Vagina (tissue), 2 donors: Measurements from ENCODE around the gene DIRAS1. TPM values are rescaled to one million over a fixed set of nuclear protein-coding genes. Genes with fewer than 3 reads are reported as not detected.
"Not testable (repeated sequence)": the region's sequence is repeated elsewhere in the genome, so short reads cannot be mapped to it uniquely, and the experiment has no call there.

ENCODE experiments used
- DNase-seq, 2 donors: peaks; one replicate each; pipeline ENCODE4 v3.0.0-alpha.2; 2017; ENCODE audit errors: extremely low spot score in 2 of 2
- H3K27ac ChIP-seq: fragments of 200-600 bp; sonication (generic); one replicate; pipeline ENCODE4 v1.5.1; 2019
- H3K27me3 ChIP-seq: fragments of 200-600 bp; sonication (generic); one replicate; pipeline ENCODE4 v1.5.1; 2019
- H3K36me3 ChIP-seq, 2 donors: fragments of 200-600 bp; sonication (generic); one replicate each; pipeline ENCODE4 v1.5.1; 2017 to 2019
- H3K4me1 ChIP-seq: fragments of 200-600 bp; sonication (generic); one replicate; pipeline ENCODE4 v1.5.1; 2019
- H3K4me3 ChIP-seq, 2 donors: fragments of 200-600 bp; sonication (generic); 1 replicate in 1 of 2; 2 replicates in 1 of 2; pipeline ENCODE4 v1.5.1; 2016 to 2019
- H3K9me3 ChIP-seq: fragments of 200-600 bp; sonication (generic); one replicate; pipeline ENCODE4 v1.5.1; 2019
- POLR2A ChIP-seq, 2 donors: fragments of 450-650 bp; IDR thresholded peaks; one replicate each; pipeline ENCODE4 v1.6.1; 2017; ENCODE audit warnings: antibody characterized with exemption in 2 of 2, mild to moderate bottlenecking in 2 of 2, moderate library complexity in 2 of 2
- POLR2AphosphoS5 ChIP-seq, 2 donors: sonication (generic); formaldehyde crosslinking; IDR thresholded peaks; one replicate each; pipeline ENCODE4 v1.9.0; 2017; ENCODE audit warnings: antibody characterized with exemption in 2 of 2, mild to moderate bottlenecking in 2 of 2, low read depth in 1 of 2; ENCODE audit not compliant: insufficient read depth in 1 of 2
- intact Hi-C: fragments of 100-400 bp; cut with DNase I; formaldehyde crosslinking; loops from one replicate; pipeline ENCODE4 v1.15.1; 2023
- total RNA-seq: library from RNA; depleted of rRNA; stranded (reverse); fragments of >200 nt; gene quantifications from one replicate; pipeline ENCODE4 v1.2.3, GENCODE V29; 2016
- TF ChIP-seq, protein P1 (sequence below), 3 experiments: fragments of 450-650 bp in 2 of 3; fragments of 200-600 bp in 1 of 3; sonication (generic) in 1 of 3; IDR thresholded peaks; one replicate each; pipeline ENCODE4 v1.5.1; 2017 to 2019; ENCODE audit warnings: antibody characterized with exemption in 3 of 3, mild to moderate bottlenecking in 2 of 3, moderate library complexity in 2 of 3

The DIRAS1 gene
- total RNA-seq, 1 donor from 2014 or later: 2.0 TPM

DNA sequence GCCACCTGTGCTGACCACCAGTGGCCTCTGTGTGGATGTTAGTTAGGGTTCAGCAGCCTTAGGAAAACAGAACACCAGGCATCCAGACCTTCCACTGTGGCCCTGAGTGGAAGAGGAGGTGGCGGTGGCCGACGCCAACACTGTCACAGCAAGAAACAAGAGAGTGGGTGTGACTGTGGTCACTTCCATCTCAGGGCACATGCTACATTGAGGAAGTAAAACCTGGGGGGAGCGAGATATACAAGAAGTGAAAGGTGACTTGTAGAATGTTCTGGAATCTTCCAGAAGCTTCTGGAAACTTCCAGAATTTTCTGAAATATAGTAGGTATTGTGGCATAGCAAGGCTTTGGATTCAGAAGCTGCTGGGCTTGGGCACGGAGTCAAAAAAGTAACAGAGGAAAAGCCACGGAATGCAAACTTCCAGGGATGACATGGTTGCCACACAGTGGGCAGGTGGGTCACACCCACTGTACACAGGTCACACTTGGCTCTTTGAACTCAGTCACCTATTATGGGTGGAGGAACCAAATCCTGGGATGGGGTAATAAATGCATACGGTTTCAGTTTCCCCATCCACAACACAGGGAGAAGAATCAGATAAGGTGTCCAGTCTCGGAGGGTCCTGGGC lies 43.0 kb downstream of the DIRAS1 start:
- DNase-seq: no peak
- intact Hi-C loops: no loop called here
- Histone ChIP-seq H3K27me3 (no peaks in the 10 kb centered on the region), H3K36me3 (no peaks in the 10 kb centered on the region), H3K27ac (no peak overlapping the region), H3K4me3 (no peak overlapping the region), H3K4me1 (no peaks in the 10 kb centered on the region), H3K9me3 (no peaks in the 10 kb centered on the region)
- TF ChIP-seq POLR2AphosphoS5 (IDR thresholded peaks at IDR 0.05; ENCODE audit: insufficient read depth in 1 of 2, low read depth in 1 of 2): no peak
- TF ChIP-seq POLR2A (IDR thresholded peaks at IDR 0.05): no peak
- TF ChIP-seq, protein P1, sequence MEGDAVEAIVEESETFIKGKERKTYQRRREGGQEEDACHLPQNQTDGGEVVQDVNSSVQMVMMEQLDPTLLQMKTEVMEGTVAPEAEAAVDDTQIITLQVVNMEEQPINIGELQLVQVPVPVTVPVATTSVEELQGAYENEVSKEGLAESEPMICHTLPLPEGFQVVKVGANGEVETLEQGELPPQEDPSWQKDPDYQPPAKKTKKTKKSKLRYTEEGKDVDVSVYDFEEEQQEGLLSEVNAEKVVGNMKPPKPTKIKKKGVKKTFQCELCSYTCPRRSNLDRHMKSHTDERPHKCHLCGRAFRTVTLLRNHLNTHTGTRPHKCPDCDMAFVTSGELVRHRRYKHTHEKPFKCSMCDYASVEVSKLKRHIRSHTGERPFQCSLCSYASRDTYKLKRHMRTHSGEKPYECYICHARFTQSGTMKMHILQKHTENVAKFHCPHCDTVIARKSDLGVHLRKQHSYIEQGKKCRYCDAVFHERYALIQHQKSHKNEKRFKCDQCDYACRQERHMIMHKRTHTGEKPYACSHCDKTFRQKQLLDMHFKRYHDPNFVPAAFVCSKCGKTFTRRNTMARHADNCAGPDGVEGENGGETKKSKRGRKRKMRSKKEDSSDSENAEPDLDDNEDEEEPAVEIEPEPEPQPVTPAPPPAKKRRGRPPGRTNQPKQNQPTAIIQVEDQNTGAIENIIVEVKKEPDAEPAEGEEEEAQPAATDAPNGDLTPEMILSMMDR (IDR thresholded peaks at IDR 0.05): no peak

DNA sequence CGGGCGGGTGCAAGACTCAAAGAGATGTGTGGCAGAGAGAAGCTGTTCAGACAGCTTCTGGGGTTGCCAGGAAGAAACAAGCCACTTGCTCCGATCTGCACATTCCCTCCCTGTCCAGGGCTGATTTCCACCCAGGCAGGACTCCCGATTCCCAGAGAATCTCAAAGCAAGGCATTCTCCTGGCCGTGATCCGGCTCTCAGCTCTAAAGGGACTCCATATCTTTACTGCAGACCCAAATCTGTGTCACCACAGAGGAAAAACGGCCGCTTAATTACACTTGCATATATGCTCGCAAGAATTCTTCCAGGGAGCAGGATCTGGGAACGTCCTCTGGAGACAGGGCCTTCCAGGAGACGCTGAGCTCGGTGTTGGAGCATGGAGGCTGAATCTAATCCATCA lies 44.3 kb downstream of the DIRAS1 start:
- DNase-seq: no peak
- no peaks in the 10 kb centered on the region for H3K4me1 ChIP-seq
- no peak overlapping the region for H3K4me3 ChIP-seq
- H3K27me3 ChIP-seq: no peaks in the 10 kb centered on the region
- intact Hi-C loops: no loop called here
- H3K27ac ChIP-seq: no peak overlapping the region
- H3K36me3 ChIP-seq: no peaks in the 10 kb centered on the region
- no peak for TF ChIP-seq POLR2AphosphoS5 (IDR thresholded peaks at IDR 0.05; ENCODE audit: insufficient read depth in 1 of 2, low read depth in 1 of 2)
- TF ChIP-seq, protein P1 (IDR thresholded peaks at IDR 0.05): no peak
- H3K9me3 ChIP-seq: no peaks in the 10 kb centered on the region

DNA sequence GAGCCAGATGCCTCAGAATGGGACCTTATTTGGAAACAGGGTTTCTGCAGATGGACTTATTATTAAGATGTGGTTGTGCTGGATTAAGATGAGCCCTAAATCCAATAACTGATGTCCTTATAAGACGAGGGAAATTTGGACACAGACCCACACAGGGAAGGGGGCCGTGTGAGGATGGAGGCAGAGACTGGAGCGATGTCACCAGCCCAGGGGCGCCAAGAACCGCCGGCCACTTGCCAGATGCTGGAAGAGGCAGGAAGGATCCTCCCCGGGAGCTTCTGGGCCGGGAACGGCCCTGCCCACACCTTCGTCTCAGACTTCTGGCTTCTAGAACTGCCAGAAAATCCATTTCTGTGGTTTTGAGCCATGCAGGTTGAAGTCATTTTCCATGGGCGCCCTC lies 45.3 kb downstream of the DIRAS1 start:
- H3K4me3 ChIP-seq: no peak overlapping the region
- TF ChIP-seq POLR2A (IDR thresholded peaks at IDR 0.05) (no peak), POLR2AphosphoS5 (IDR thresholded peaks at IDR 0.05; ENCODE audit: insufficient read depth in 1 of 2, low read depth in 1 of 2) (no peak)
- TF ChIP-seq, protein P1 (IDR thresholded peaks at IDR 0.05): no peak

DNA sequence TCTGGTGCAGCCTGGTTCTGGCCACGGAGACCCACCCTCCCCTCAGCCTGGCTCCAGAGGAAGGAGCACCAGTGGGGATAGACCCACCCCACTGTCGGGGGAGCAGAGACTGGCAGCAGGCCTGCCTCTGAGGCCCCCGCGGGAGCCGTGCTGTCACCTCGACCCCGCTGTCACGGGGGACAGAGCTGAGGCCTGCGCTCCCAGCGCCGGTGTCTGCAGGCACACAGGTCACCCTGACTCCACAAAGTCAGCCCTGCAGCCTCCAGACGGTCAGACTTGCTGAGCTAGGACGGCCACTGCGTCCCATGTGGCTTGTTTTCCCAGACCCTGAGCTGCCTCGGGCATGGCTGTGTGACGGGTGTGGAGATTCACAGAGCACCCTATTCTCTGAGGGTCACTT lies 51.0 kb downstream of the DIRAS1 start:
- H3K4me1 ChIP-seq: no peaks in the 10 kb centered on the region
- TF ChIP-seq POLR2AphosphoS5 (IDR thresholded peaks at IDR 0.05; ENCODE audit: insufficient read depth in 1 of 2, low read depth in 1 of 2) (no peak), POLR2A (IDR thresholded peaks at IDR 0.05) (no peak)
- TF ChIP-seq, protein P1 (IDR thresholded peaks at IDR 0.05): no peak
- DNase-seq: no peak
- H3K9me3 ChIP-seq: no peaks in the 10 kb centered on the region
- H3K27me3 ChIP-seq: no peaks in the 10 kb centered on the region
- no peak overlapping the region for H3K27ac ChIP-seq
- H3K4me3 ChIP-seq: no peak overlapping the region
- H3K36me3 ChIP-seq: no peaks in the 10 kb centered on the region
- intact Hi-C loops: no loop called here

More for the DNA sequence above, 45.3 kb downstream of the DIRAS1 start:
- no peak for DNase-seq
- Histone ChIP-seq H3K27ac (no peak overlapping the region), H3K27me3 (no peaks in the 10 kb centered on the region), H3K4me1 (no peaks in the 10 kb centered on the region), H3K36me3 (no peaks in the 10 kb centered on the region), H3K9me3 (no peaks in the 10 kb centered on the region)
- intact Hi-C loops: no loop called here

DNA sequence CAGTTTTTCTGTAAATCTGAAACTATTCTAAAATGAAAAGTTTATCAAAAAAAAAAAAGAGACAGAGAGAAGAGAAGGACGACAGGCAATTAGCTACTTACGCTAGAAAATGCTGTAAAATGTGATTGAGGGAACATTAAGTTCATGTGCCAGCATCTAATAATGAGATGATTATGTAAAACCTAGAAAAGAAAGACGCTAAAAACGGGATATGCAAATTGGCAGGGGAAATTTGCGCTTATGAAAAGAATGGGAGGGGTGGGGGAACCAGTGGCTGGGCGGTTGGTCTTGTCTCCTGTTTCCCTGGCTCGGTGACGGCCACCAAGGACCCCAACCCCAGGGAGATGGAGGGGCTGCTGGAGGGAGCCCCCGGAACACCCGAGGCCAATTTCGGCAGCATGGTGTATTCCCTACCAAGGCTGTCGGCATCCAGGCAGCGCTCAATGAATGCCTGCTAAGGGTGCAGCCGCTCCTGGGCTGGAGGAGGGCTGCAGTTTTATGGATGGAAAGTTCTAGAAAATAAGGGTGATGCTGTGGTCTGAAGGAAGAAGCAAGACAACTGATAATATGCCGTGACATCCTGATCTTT lies 52.9 kb downstream of the DIRAS1 start:
- H3K27ac ChIP-seq: no peak overlapping the region
- H3K4me1 ChIP-seq: no peaks in the 10 kb centered on the region
- no peaks in the 10 kb centered on the region for H3K27me3 ChIP-seq
- TF ChIP-seq POLR2A (IDR thresholded peaks at IDR 0.05) (no peak), POLR2AphosphoS5 (IDR thresholded peaks at IDR 0.05; ENCODE audit: insufficient read depth in 1 of 2, low read depth in 1 of 2) (no peak)
- TF ChIP-seq, protein P1 (IDR thresholded peaks at IDR 0.05): no peak
- intact Hi-C loops: loop anchor here (5.0 kb wide), 1 partner anchor 49 kb away; no protein-coding TSS in a partner anchor
- DNase-seq: no peak
- no peaks in the 10 kb centered on the region for H3K9me3 ChIP-seq
- no peak overlapping the region for H3K4me3 ChIP-seq
- H3K36me3 ChIP-seq: no peaks in the 10 kb centered on the region

DNA sequence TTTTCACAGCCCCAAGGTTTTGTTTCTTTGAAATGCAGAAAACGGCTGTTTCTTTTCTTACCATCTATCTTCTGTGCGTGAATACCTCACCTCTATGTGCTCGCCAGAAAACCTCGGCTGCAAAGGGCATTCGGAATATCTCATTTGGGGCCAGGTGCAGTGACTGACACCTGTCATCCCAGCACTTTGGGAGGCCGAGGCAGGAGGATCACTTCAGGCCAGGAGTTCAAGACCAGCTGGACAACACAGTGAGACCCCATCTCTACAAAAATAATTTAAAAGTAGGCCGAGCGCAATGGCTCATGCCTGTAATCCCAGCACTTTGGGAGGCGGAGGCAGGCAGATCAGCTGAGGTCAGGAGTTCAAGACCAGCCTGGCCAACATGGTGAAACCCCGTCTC lies 53.8 kb downstream of the DIRAS1 start:
- H3K27ac ChIP-seq, H3K4me3 ChIP-seq, H3K36me3 ChIP-seq, H3K27me3 ChIP-seq, DNase-seq, H3K4me1 ChIP-seq, H3K9me3 ChIP-seq: not testable (repeated sequence)
- intact Hi-C loops: loop anchor here (5.0 kb wide), 1 partner anchor 50 kb away; no protein-coding TSS in a partner anchor
